Endothelial cell of umbilical vein (primary cell): ENCODE measurements around the gene KYAT1. TPM values are rescaled to one million over a fixed set of nuclear protein-coding genes. Genes with fewer than 3 reads are reported as not detected.

Experiments used
- BruUV-seq: library from RNA; stranded (reverse); fragments of 400-500 nt; replicated peaks from 2 replicates; lab custom pipeline; 2021; lab: Mats Ljungman, UMichigan
- CTCF ChIA-PET: fragments of 300-600, 350-600 bp; sonication (Branson Sonifier 250); formaldehyde crosslinking; loops from one replicate; lab custom pipeline; 2021; ENCODE audit warnings: antibody characterized with exemption, inconsistent platforms; lab: Charles Lee
- POLR2A ChIA-PET: fragments of 300-600, 350-600 bp; sonication (Branson Sonifier 250); formaldehyde crosslinking; loops from one replicate; lab custom pipeline; 2021; ENCODE audit warnings: antibody characterized with exemption, inconsistent platforms; lab: Charles Lee
- DNase-seq: peaks from one replicate; pipeline ENCODE4 v3.0.0-alpha.2; 2011; ENCODE audit warnings: low read depth, low spot score
- FAIRE-seq: peaks from 2 replicates; lab custom pipeline; 2011; peaks lifted over from hg19 to GRCh38; lab: Jason Lieb, UNC
- H2AFZ ChIP-seq: 2 replicates; pipeline ENCODE4 v1.6.0; 2012; ENCODE audit warnings: low read depth, low read length, control low read depth, inconsistent platforms
- H3K27ac ChIP-seq: 2 replicates; pipeline ENCODE4 v1.5.1; 2011; ENCODE audit warnings: low read depth, mild to moderate bottlenecking, control low read depth, low read length, moderate library complexity; ENCODE audit not compliant: insufficient read depth
- H3K27me3 ChIP-seq, 2 experiments: 2 replicates each; pipeline versions ENCODE4 v1.6.0 to v1.6.1; 2011; ENCODE audit warnings: low read length in 2 of 2, mixed read lengths in 1 of 2; ENCODE audit not compliant: control insufficient read depth in 2 of 2, insufficient read depth in 2 of 2
- H3K36me3 ChIP-seq, 2 experiments: 2 replicates in 1 of 2; 3 replicates in 1 of 2; pipeline ENCODE4 v1.5.1; 2011; ENCODE audit warnings: low read length in 2 of 2, mild to moderate bottlenecking in 1 of 2, moderate library complexity in 1 of 2; ENCODE audit not compliant: control insufficient read depth in 2 of 2, insufficient read depth in 2 of 2; ENCODE audit errors: extremely low read depth in 1 of 2
- H3K4me1 ChIP-seq: 3 replicates; pipeline ENCODE4 v1.5.1; 2011; ENCODE audit warnings: mild to moderate bottlenecking, low read length; ENCODE audit not compliant: control insufficient read depth, insufficient read depth; ENCODE audit errors: extremely low read depth
- H3K4me2 ChIP-seq: 2 replicates; pipeline ENCODE4 v1.6.1; 2011; ENCODE audit warnings: low read length, control low read depth, mixed read lengths; ENCODE audit not compliant: insufficient read depth
- H3K4me3 ChIP-seq, 3 experiments: fragments of 200-600 bp in 1 of 3; sonication (generic), shearing (Covaris generic) in 1 of 3; replicated peaks in 1 of 3; 2 replicates each; pipeline ENCODE4 v1.5.1; 2011 to 2016; ENCODE audit warnings: control low read depth in 3 of 3, low read length in 3 of 3, mild to moderate bottlenecking in 2 of 3, inconsistent platforms in 1 of 3, low read depth in 1 of 3, moderate library complexity in 1 of 3; ENCODE audit not compliant: insufficient read depth in 1 of 3
- H3K79me2 ChIP-seq: 2 replicates; pipeline ENCODE4 v1.6.0; 2012; ENCODE audit warnings: low read length, inconsistent platforms; ENCODE audit not compliant: control insufficient read depth, insufficient read depth
- H3K9ac ChIP-seq: replicated peaks from 2 replicates; pipeline ENCODE3; 2011; ENCODE audit warnings: low read length, control low read depth; ENCODE audit not compliant: insufficient read depth; ENCODE audit errors: extremely low read depth
- H3K9me1 ChIP-seq: replicated peaks from 3 replicates; pipeline ENCODE4 v1.6.0; 2011; ENCODE audit warnings: mild to moderate bottlenecking, low read length; ENCODE audit not compliant: control insufficient read depth, insufficient read depth; ENCODE audit errors: extremely low read depth
- H3K9me3 ChIP-seq: replicated peaks from 2 replicates; pipeline ENCODE4 v1.5.1; 2012; ENCODE audit warnings: low read length, inconsistent platforms; ENCODE audit not compliant: control insufficient read depth, insufficient read depth
- H4K20me1 ChIP-seq: replicated peaks from 2 replicates; pipeline ENCODE3; 2011; ENCODE audit warnings: mild to moderate bottlenecking, low read length; ENCODE audit not compliant: control insufficient read depth, insufficient read depth; ENCODE audit errors: extremely low read depth
- CTCF ChIP-seq, 2 donors: IDR thresholded peaks; 1 replicate in 1 of 2; 2 replicates in 1 of 2; pipeline ENCODE4 v1.5.1; 2011; ENCODE audit warnings: low read length in 2 of 2, mild to moderate bottlenecking in 2 of 2, moderate library complexity in 2 of 2, control low read depth in 1 of 2, inconsistent platforms in 1 of 2, low read depth in 1 of 2; ENCODE audit not compliant: insufficient read depth in 1 of 2; ENCODE audit errors: extremely low read depth in 1 of 2
- EZH2 ChIP-seq: IDR thresholded peaks from 2 replicates; pipeline ENCODE4 v1.6.1; 2012; ENCODE audit warnings: borderline replicate concordance, low read depth, mild to moderate bottlenecking, moderate library complexity, low read length, inconsistent platforms; ENCODE audit not compliant: severe bottlenecking
- FOS ChIP-seq: IDR thresholded peaks from 2 replicates; pipeline ENCODE4 v1.6.1; 2011; ENCODE audit warnings: mild to moderate bottlenecking, low read length, moderate library complexity, borderline replicate concordance; ENCODE audit not compliant: insufficient read depth
- GATA2 ChIP-seq: IDR thresholded peaks from 2 replicates; pipeline ENCODE4 v1.7.0; 2011; ENCODE audit warnings: low read depth, mild to moderate bottlenecking, moderate library complexity, mixed read lengths, low read length; ENCODE audit not compliant: insufficient read length, insufficient read depth
- JUN ChIP-seq: IDR thresholded peaks from 2 replicates; pipeline ENCODE4 v1.6.1; 2011; ENCODE audit warnings: borderline replicate concordance, low read depth; ENCODE audit not compliant: insufficient read length, insufficient read depth
- MAX ChIP-seq: IDR thresholded peaks from 2 replicates; pipeline ENCODE4 v1.6.1; 2011; ENCODE audit not compliant: insufficient read depth, insufficient read length
- MYC ChIP-seq: IDR thresholded peaks from one replicate; pipeline ENCODE4 v1.6.1; 2011; ENCODE audit warnings: mild to moderate bottlenecking, low read depth, low read length
- POLR2A ChIP-seq: IDR thresholded peaks from 2 replicates; pipeline ENCODE4 v1.6.1; 2012; ENCODE audit warnings: low read depth, mild to moderate bottlenecking, control low read depth, low read length
- POLR2AphosphoS5 ChIP-seq: IDR thresholded peaks from 2 replicates; pipeline ENCODE4 v1.6.1; 2012; ENCODE audit warnings: low read depth, mild to moderate bottlenecking, control low read depth, low read length, moderate library complexity; ENCODE audit not compliant: insufficient read depth
- dilution Hi-C: fragments of 300-500 bp; cut with MboI; formaldehyde crosslinking; loops from one replicate; pipeline ENCODE4 v1.15.0; 2019; ENCODE audit warnings: low sequenced_read_pairs; ENCODE audit not compliant: extremely low pct_ligation_motif_present
- intact Hi-C: fragments of 100-400 bp; cut with micrococcal nuclease; formaldehyde crosslinking; loops from one replicate; pipeline ENCODE4 v1.10.0; 2022
- polyA plus RNA-seq, 4 experiments: library from polyadenylated mRNA; depleted of rRNA in 3 of 4; stranded (reverse) in 3 of 4; unstranded in 1 of 4; fragments of >200 nt; gene quantifications; 2 replicates each; pipeline versions ENCODE4 v1.2.1 to v1.2.3, GENCODE V29; 2011 to 2012; ENCODE audit warnings: missing spikeins in 1 of 4
- total RNA-seq: library from RNA; stranded (reverse); gene quantifications from 2 replicates; pipeline ENCODE4 v1.2.3, GENCODE V29; 2021

Gene KYAT1
- total and polyA plus RNA-seq, 2 donors (not counting 3 experiments of a cell fraction or from before 2014, with no cell fraction given), result 7.2 to 9.6 TPM

- Histone ChIP-seq H3K4me3 (no peak overlapping the region), H4K20me1 (no peaks in the 10 kb centered on the region), H3K9me1 (no peaks in the 10 kb centered on the region), H3K79me2 (peaks cover 10% of the 10 kb centered on the region), H3K4me1 (peaks cover 5% of the 10 kb centered on the region), H3K27me3 (no peaks in the 10 kb centered on the region), H3K9me3 (no peaks in the 10 kb centered on the region), H3K9ac (no peak overlapping the region), H3K36me3 (peaks cover 5 to 50% of the 10 kb centered on the region in 2 experiments), H3K4me2 (no peak overlapping the region), H2AFZ (no peak overlapping the region), H3K27ac (no peak overlapping the region)
- ChIA-PET CTCF (interaction anchor here (1.9 kb wide), 1 partner anchor 8 kb away, joined by 5 read pairs; the partner anchor contains the start of gene ENDOG), POLR2A (no interaction called here)
- FAIRE-seq, result no peak
- dilution Hi-C loops, result no loop called here
- no peak for TF ChIP-seq GATA2
- TF ChIP-seq MAX, result no peak
- TF ChIP-seq FOS, result no peak
- TF ChIP-seq POLR2AphosphoS5, result no peak
- TF ChIP-seq POLR2A, result no peak
- TF ChIP-seq CTCF (IDR thresholded peaks at IDR 0.05; ENCODE audit: extremely low read depth in 1 of 2, insufficient read depth in 1 of 2, low read depth in 1 of 2, low read length in 2 of 2), result no peak
- no peak for TF ChIP-seq JUN
- no peak for TF ChIP-seq EZH2
- no peak for TF ChIP-seq MYC
- DNase-seq, result no peak
- BruUV-seq, result no TSS peak
- intact Hi-C loops, result no loop called here
Measured at GRCh38 chr9:128825923-128826700, 55.6 kb downstream of the KYAT1 start.
